ENCODE results near the gene SAV1. TPM values are rescaled to one million over a fixed set of nuclear protein-coding genes. Genes with fewer than 3 reads are reported as not detected.

SAV1 gene
- total RNA-seq = 10 to 100 TPM; 56.0 to 77.0 (median 76.0) TPM

- H3K9me3 ChIP-seq = no peaks in the 10 kb centered on the region
- intact Hi-C loops (cut with DNase I; ENCODE audit: low total_unique reads) = no loop called here
- peak; percentile 72 to 82 for DNase-seq (ENCODE audit: low spot score in 2 of 2)
- peak within 1 kb of the TSS; percentile 99 for H3K27ac ChIP-seq
- H3K4me1 ChIP-seq = peaks cover 0 to 10% of the 10 kb centered on the region in 2 donors
- H3K27me3 ChIP-seq = no peaks in the 10 kb centered on the region
- H3K4me3 ChIP-seq = peak within 1 kb of the TSS; percentile 84 to 96 (median 89)
- no peaks in the 10 kb centered on the region for H3K36me3 ChIP-seq
- peak; percentile 90 to 98 (median 97) for TF ChIP-seq POLR2AphosphoS5 (IDR thresholded peaks at IDR 0.05)
- TF ChIP-seq CTCF (IDR thresholded peaks at IDR 0.05) = peak in 2 of 3 donors; percentile 16
- TF ChIP-seq POLR2A (IDR thresholded peaks at IDR 0.05) = peak; percentile 72
These were observed at the start of gene SAV1 for GRCh38 chr14:50667996-50668825. TSS of gene SAV1 (minus strand) at chr14:50668306. CDS start at chr14:50667967, 339 bp downstream.

GRCh38 chr14:50717811-50718210 lies 49.7 kb upstream of the SAV1 start:
- Histone ChIP-seq H3K4me1 (no peaks in the 10 kb centered on the region), H3K27ac (no peak overlapping the region), H3K27me3 (no peaks in the 10 kb centered on the region), H3K36me3 (no peaks in the 10 kb centered on the region), H3K4me3 (no peak overlapping the region), H3K9me3 (no peaks in the 10 kb centered on the region)
- DNase-seq (ENCODE audit: low spot score in 2 of 2) = no peak
- TF ChIP-seq CTCF (IDR thresholded peaks at IDR 0.05) = no peak
- TF ChIP-seq POLR2A (IDR thresholded peaks at IDR 0.05) = no peak
- TF ChIP-seq POLR2AphosphoS5 (IDR thresholded peaks at IDR 0.05) = no peak
- intact Hi-C loops (cut with DNase I; ENCODE audit: low total_unique reads) = no loop called here

- H3K27ac ChIP-seq = no peak overlapping the region
- TF ChIP-seq POLR2AphosphoS5 (IDR thresholded peaks at IDR 0.05) (no peak), POLR2A (IDR thresholded peaks at IDR 0.05) (no peak), CTCF (IDR thresholded peaks at IDR 0.05) (peak in 2 of 3 donors; percentile 12 to 27)
- H3K36me3 ChIP-seq = no peaks in the 10 kb centered on the region
- DNase-seq (ENCODE audit: low spot score in 2 of 2) = no peak
- no peaks in the 10 kb centered on the region for H3K9me3 ChIP-seq
- H3K27me3 ChIP-seq = no peaks in the 10 kb centered on the region
- no peaks in the 10 kb centered on the region for H3K4me1 ChIP-seq
- intact Hi-C loops (cut with DNase I; ENCODE audit: low total_unique reads) = no loop called here
- H3K4me3 ChIP-seq = no peak overlapping the region
These were observed 46.5 kb upstream of the SAV1 start for GRCh38 chr14:50714450-50715073.

GRCh38 chr14:50711043-50711442 lies 42.9 kb upstream of the SAV1 start:
- no peaks in the 10 kb centered on the region for H3K36me3 ChIP-seq
- no peaks in the 10 kb centered on the region for H3K9me3 ChIP-seq
- H3K27me3 ChIP-seq = no peaks in the 10 kb centered on the region
- intact Hi-C loops (cut with DNase I; ENCODE audit: low total_unique reads) = no loop called here
- H3K27ac ChIP-seq = no peak overlapping the region
- no peak for DNase-seq (ENCODE audit: low spot score in 2 of 2)
- no peaks in the 10 kb centered on the region for H3K4me1 ChIP-seq
- H3K4me3 ChIP-seq = no peak overlapping the region
- TF ChIP-seq POLR2A (IDR thresholded peaks at IDR 0.05) = no peak
- TF ChIP-seq POLR2AphosphoS5 (IDR thresholded peaks at IDR 0.05) = no peak
- no peak for TF ChIP-seq CTCF (IDR thresholded peaks at IDR 0.05)

- Histone ChIP-seq H3K36me3 (no peaks in the 10 kb centered on the region), H3K4me1 (no peaks in the 10 kb centered on the region), H3K4me3 (no peak overlapping the region), H3K27ac (no peak overlapping the region), H3K27me3 (no peaks in the 10 kb centered on the region), H3K9me3 (no peaks in the 10 kb centered on the region)
- no peak for TF ChIP-seq POLR2A (IDR thresholded peaks at IDR 0.05)
- TF ChIP-seq CTCF (IDR thresholded peaks at IDR 0.05) = no peak
- no peak for TF ChIP-seq POLR2AphosphoS5 (IDR thresholded peaks at IDR 0.05)
- intact Hi-C loops (cut with DNase I; ENCODE audit: low total_unique reads) = no loop called here
- DNase-seq (ENCODE audit: low spot score in 2 of 2) = no peak
These were observed 37.0 kb upstream of the SAV1 start for GRCh38 chr14:50705026-50705593.
